Measurements from ENCODE around the gene TSHZ3. TPM values are rescaled to one million over a fixed set of nuclear protein-coding genes. Genes with fewer than 3 reads are reported as not detected.

TSHZ3 gene
- total and polyA plus RNA-seq, 8 donors: 0.87 to 14.3 (median 5.9) TPM

GRCh38 chr19:31338069-31338776, 11.0 kb downstream of the TSHZ3 start:
- H3K36me3 ChIP-seq: no peaks in the 10 kb centered on the region
- H3K4me3 ChIP-seq: no peak overlapping the region
- peak in 1 of 2 donors; percentile 85 for DNase-seq
- peak in 3 of 7 experiments; percentile 28 to 48 (median 30) for TF ChIP-seq CTCF (IDR thresholded peaks at IDR 0.05)
- no peak for TF ChIP-seq POLR2A (IDR thresholded peaks at IDR 0.05)
- peaks cover 0 to 14% (median 0%) of the 10 kb centered on the region in 3 donors for H3K27me3 ChIP-seq
- intact Hi-C loops (cut with DNase I; ENCODE audit: low total_unique reads): no loop called here
- no peaks in the 10 kb centered on the region for H3K9me3 ChIP-seq
- peak overlapping the region; percentile 42 to 73 (median 56) for H3K27ac ChIP-seq
- WGBS, 5 donors: 16 to 33% (median 26%) methylated on average over 10 of the region's 10 CpGs
- peaks cover 11 to 81% (median 33%) of the 10 kb centered on the region in 4 donors for H3K4me1 ChIP-seq

- H3K36me3 ChIP-seq: no peaks in the 10 kb centered on the region
- intact Hi-C loops (cut with DNase I; ENCODE audit: low total_unique reads): no loop called here
- H3K27me3 ChIP-seq: peaks cover 0 to 14% (median 0%) of the 10 kb centered on the region in 3 donors
- H3K9me3 ChIP-seq: no peaks in the 10 kb centered on the region
- no peak overlapping the region for H3K4me3 ChIP-seq
- H3K27ac ChIP-seq: peak overlapping the region in 3 of 5 donors; percentile 56 to 73 (median 69)
- WGBS, 5 donors: 48 to 73% (median 55%) methylated on average over 7 of the region's 7 CpGs
- TF ChIP-seq CTCF (IDR thresholded peaks at IDR 0.05): no peak
- TF ChIP-seq EP300 (IDR thresholded peaks at IDR 0.05): no peak
- no peak for TF ChIP-seq POLR2AphosphoS5 (IDR thresholded peaks at IDR 0.05)
- TF ChIP-seq POLR2A (IDR thresholded peaks at IDR 0.05): no peak
- no peak for DNase-seq
- H3K4me1 ChIP-seq: peaks cover 11 to 91% (median 36%) of the 10 kb centered on the region in 4 donors
Observed at GRCh38 chr19:31337008-31337914, 12.0 kb downstream of the TSHZ3 start.

GRCh38 chr19:31335716-31336115, 13.5 kb downstream of the TSHZ3 start:
- H3K9me3 ChIP-seq: no peaks in the 10 kb centered on the region
- H3K4me3 ChIP-seq: no peak overlapping the region
- no peaks in the 10 kb centered on the region for H3K36me3 ChIP-seq
- WGBS, 5 donors: 71 to 84% (median 81%) methylated on average over 6 of the region's 6 CpGs
- DNase-seq: peak in 1 of 2 donors; percentile 10
- H3K4me1 ChIP-seq: peaks cover 7 to 89% (median 38%) of the 10 kb centered on the region in 4 donors
- TF ChIP-seq POLR2AphosphoS5 (IDR thresholded peaks at IDR 0.05) (no peak), CTCF (IDR thresholded peaks at IDR 0.05) (no peak), EP300 (IDR thresholded peaks at IDR 0.05) (no peak), POLR2A (IDR thresholded peaks at IDR 0.05) (no peak)
- intact Hi-C loops (cut with DNase I; ENCODE audit: low total_unique reads): no loop called here
- H3K27ac ChIP-seq: peak overlapping the region in 1 of 5 donors; percentile 37
- H3K27me3 ChIP-seq: peaks cover 0 to 14% (median 0%) of the 10 kb centered on the region in 3 donors

- 88 to 91% (median 88%) methylated on average over 12 of the region's 12 CpGs for WGBS, 5 donors
Observed at GRCh38 chr19:31334849-31335624, 14.2 kb downstream of the TSHZ3 start.

More at GRCh38 chr19:31334849-31335624, 14.2 kb downstream of the TSHZ3 start:
- Histone ChIP-seq H3K4me1 (peaks cover 4 to 90% (median 38%) of the 10 kb centered on the region in 4 donors), H3K9me3 (no peaks in the 10 kb centered on the region), H3K36me3 (no peaks in the 10 kb centered on the region), H3K4me3 (no peak overlapping the region), H3K27me3 (peaks cover 0 to 14% (median 0%) of the 10 kb centered on the region in 3 donors), H3K27ac (peak overlapping the region in 2 of 5 donors; percentile 31 to 37)
- DNase-seq: peak in 1 of 2 donors; percentile 4
- intact Hi-C loops (cut with DNase I; ENCODE audit: low total_unique reads): no loop called here
- TF ChIP-seq CTCF (IDR thresholded peaks at IDR 0.05) (no peak), POLR2A (IDR thresholded peaks at IDR 0.05) (no peak), EP300 (IDR thresholded peaks at IDR 0.05) (no peak), POLR2AphosphoS5 (IDR thresholded peaks at IDR 0.05) (no peak)

Measured in stomach (tissue), 9 donors.